IMR-90 (cell line): ENCODE data around the gene GBF1. TPM values are rescaled to one million over a fixed set of nuclear protein-coding genes. Genes with fewer than 3 reads are reported as not detected.
A peak's percentile ranks its signal among the peaks of the same experiment; 100 is the strongest.

Experiments used
- ATAC-seq: fragments of 200-7000 bp; cut with Tn5 transposase; 2 replicates; pipeline ENCODE4 v1.9.1; 2020; ENCODE audit warnings: low read depth, mild to moderate bottlenecking, moderate library complexity
- BruUV-seq: library from RNA; stranded (reverse); fragments of 400-500 nt; replicated peaks from 2 replicates; lab custom pipeline; 2021; lab: Mats Ljungman, UMichigan
- CTCF ChIA-PET: fragments of 300-600 bp; formaldehyde crosslinking; extraction: SDS; loops from one replicate; lab custom pipeline; 2021; ENCODE audit warnings: antibody characterized with exemption; lab: Yijun Ruan, JAX
- POLR2A ChIA-PET: fragments of 300-600 bp; sonication (Branson Sonifier 250); formaldehyde crosslinking; loops from one replicate; lab custom pipeline; 2022; ENCODE audit warnings: antibody characterized with exemption; ENCODE audit not compliant: unreplicated experiment; lab: Charles Lee
- DNase-seq: peaks from one replicate; pipeline ENCODE4 v3.0.0; 2013
- H2AFZ ChIP-seq: replicated peaks from 2 replicates; pipeline ENCODE3; 2013; ENCODE audit warnings: low read length, mild to moderate bottlenecking; ENCODE audit not compliant: poor library complexity
- H2AK5ac ChIP-seq: 2 replicates; pipeline ENCODE4 v1.6.1; 2013; ENCODE audit warnings: low read depth, low read length, inconsistent platforms
- H2AK9ac ChIP-seq: replicated peaks from 2 replicates; pipeline ENCODE3; 2013; ENCODE audit warnings: mild to moderate bottlenecking, low read depth, low read length, moderate library complexity; ENCODE audit not compliant: poor library complexity
- H2BK120ac ChIP-seq: 2 replicates; pipeline ENCODE4 v1.6.1; 2013; ENCODE audit warnings: low read depth, low read length, inconsistent platforms
- H2BK15ac ChIP-seq: 3 replicates; pipeline ENCODE4 v1.6.1; 2013; ENCODE audit warnings: low read depth, low read length, inconsistent platforms
- H2BK20ac ChIP-seq: 2 replicates; pipeline ENCODE4 v1.6.1; 2013; ENCODE audit warnings: low read depth, mild to moderate bottlenecking, inconsistent platforms, low read length, moderate library complexity
- H2BK5ac ChIP-seq: 2 replicates; pipeline ENCODE4 v1.6.1; 2013; ENCODE audit warnings: mild to moderate bottlenecking, low read depth, low read length, inconsistent platforms; ENCODE audit not compliant: poor library complexity, severe bottlenecking
- H3K14ac ChIP-seq: replicated peaks from 2 replicates; pipeline ENCODE4 v1.6.1; 2013; ENCODE audit warnings: low read depth, low read length, inconsistent platforms
- H3K18ac ChIP-seq: 2 replicates; pipeline ENCODE4 v1.6.1; 2013; ENCODE audit warnings: low read depth, low read length, control low read depth
- H3K23ac ChIP-seq: 2 replicates; pipeline ENCODE4 v1.6.1; 2013; ENCODE audit warnings: low read depth, low read length, inconsistent platforms
- H3K27ac ChIP-seq: 2 replicates; pipeline ENCODE4 v1.5.1; 2013; ENCODE audit warnings: mild to moderate bottlenecking, control low read depth, low read length; ENCODE audit not compliant: insufficient read depth
- H3K27me3 ChIP-seq: 2 replicates; pipeline ENCODE4 v1.6.1; 2013; ENCODE audit warnings: low read length; ENCODE audit not compliant: control insufficient read depth, insufficient read depth
- H3K36me3 ChIP-seq: 2 replicates; pipeline ENCODE4 v1.6.1; 2013; ENCODE audit warnings: low read length, mixed read lengths; ENCODE audit not compliant: control insufficient read depth, insufficient read depth
- H3K4ac ChIP-seq: 2 replicates; pipeline ENCODE4 v1.6.1; 2013; ENCODE audit warnings: low read depth, low read length, inconsistent platforms
- H3K4me1 ChIP-seq: 2 replicates; pipeline ENCODE4 v1.6.1; 2013; ENCODE audit warnings: low read length, mixed read lengths; ENCODE audit not compliant: control insufficient read depth, insufficient read depth
- H3K4me2 ChIP-seq: 2 replicates; pipeline ENCODE4 v1.6.1; 2013; ENCODE audit warnings: low read depth, mild to moderate bottlenecking, control low read depth, low read length, moderate library complexity
- H3K4me3 ChIP-seq: 2 replicates; pipeline ENCODE4 v1.5.1; 2013; ENCODE audit warnings: low read depth, mild to moderate bottlenecking, control low read depth, low read length, moderate library complexity; ENCODE audit not compliant: insufficient read depth
- H3K56ac ChIP-seq: 2 replicates; pipeline ENCODE4 v1.6.1; 2013; ENCODE audit warnings: low read length, inconsistent platforms; ENCODE audit not compliant: insufficient read depth; ENCODE audit errors: extremely low read depth
- H3K79me1 ChIP-seq, 2 experiments: 2 replicates each; pipeline ENCODE4 v1.6.1; 2013; ENCODE audit warnings: low read length in 2 of 2, inconsistent platforms in 1 of 2, low read depth in 1 of 2
- H3K9ac ChIP-seq: 2 replicates; pipeline ENCODE4 v1.6.1; 2013; ENCODE audit warnings: low read depth, low read length, control low read depth
- H3K9me1 ChIP-seq: 2 replicates; pipeline ENCODE4 v1.6.1; 2013; ENCODE audit warnings: low read length, inconsistent platforms; ENCODE audit not compliant: insufficient read depth
- H3K9me3 ChIP-seq: 2 replicates; pipeline ENCODE4 v1.6.1; 2013; ENCODE audit warnings: low read length; ENCODE audit not compliant: control insufficient read depth, insufficient read depth
- H4K20me1 ChIP-seq: 2 replicates; pipeline ENCODE4 v1.6.1; 2013; ENCODE audit warnings: low read length, inconsistent platforms; ENCODE audit not compliant: insufficient read depth
- H4K5ac ChIP-seq: 2 replicates; pipeline ENCODE4 v1.6.1; 2013; ENCODE audit warnings: mild to moderate bottlenecking, low read depth, low read length, control low read depth
- H4K8ac ChIP-seq, 2 experiments: 2 replicates each; pipeline ENCODE4 v1.6.1; 2013; ENCODE audit warnings: low read depth in 2 of 2, low read length in 2 of 2, control low read depth in 1 of 2, inconsistent platforms in 1 of 2
- H4K91ac ChIP-seq: 2 replicates; pipeline ENCODE4 v1.6.1; 2013; ENCODE audit warnings: low read depth, low read length, inconsistent platforms; ENCODE audit not compliant: insufficient read depth
- BHLHE40 ChIP-seq: fragments of 150-350 bp; IDR thresholded peaks from 2 replicates; pipeline ENCODE4 v1.6.1; 2016; ENCODE audit warnings: mild to moderate bottlenecking, low read depth, low read length
- CHD1 ChIP-seq: IDR thresholded peaks from 2 replicates; pipeline ENCODE4 v1.6.1; 2012; ENCODE audit warnings: low read depth, low read length, improper control_type of control experiment
- CTCF ChIP-seq: conservative IDR thresholded peaks from 2 replicates; pipeline ENCODE4 v1.5.1; 2012; ENCODE audit warnings: mild to moderate bottlenecking, low read depth, low read length, improper control_type of control experiment
- FOS ChIP-seq: fragments of 150-350 bp; IDR thresholded peaks from 2 replicates; pipeline ENCODE4 v1.6.1; 2016; ENCODE audit warnings: low read depth, low read length
- MXI1 ChIP-seq: IDR thresholded peaks from 2 replicates; pipeline ENCODE4 v1.6.1; 2012; ENCODE audit warnings: low read depth, mild to moderate bottlenecking, low read length, moderate library complexity, borderline replicate concordance
- NFE2L2 ChIP-seq: fragments of 150-350 bp; IDR thresholded peaks from 2 replicates; pipeline ENCODE4 v1.6.1; 2016; ENCODE audit warnings: low read depth, mild to moderate bottlenecking, low read length
- RAD21 ChIP-seq: IDR thresholded peaks from 2 replicates; pipeline ENCODE4 v1.6.1; 2012; ENCODE audit warnings: low read length, improper control_type of control experiment
- SMC3 ChIP-seq: fragments of 150-350 bp; IDR thresholded peaks from 2 replicates; pipeline ENCODE4 v1.6.1; 2016; ENCODE audit warnings: low read depth, mild to moderate bottlenecking, antibody characterized with exemption, low read length, moderate library complexity
- USF2 ChIP-seq: fragments of 150-350 bp; IDR thresholded peaks from 2 replicates; pipeline ENCODE4 v1.6.1; 2017; ENCODE audit warnings: mild to moderate bottlenecking, antibody characterized with exemption, low read length, low read depth
- WGBS, 2 experiments: methylation state at CpG; one replicate each; pipeline versions ENCODE4 v1.1.5 to v1.1.7; 2013; ENCODE audit warnings: missing lambda C conversion rate in 2 of 2; ENCODE audit not compliant: insufficient read length in 1 of 2; ENCODE audit errors: extremely low coverage in 2 of 2; 5-methylcytosine and 5-hydroxymethylcytosine counted together
- dilution Hi-C: fragments of 300-500 bp; cut with HindIII; formaldehyde crosslinking; loops from one replicate; pipeline ENCODE4 v1.14.3; 2018; ENCODE audit warnings: low sequenced_read_pairs; ENCODE audit not compliant: unreplicated experiment
- in situ Hi-C: fragments of 300-500 bp; cut with MboI; formaldehyde crosslinking; loops from 3 replicates; pipeline ENCODE4 v1.14.3; 2019; ENCODE audit warnings: low sequenced_read_pairs, inconsistent platforms, mixed read lengths
- intact Hi-C: fragments of 100-400 bp; cut with micrococcal nuclease; formaldehyde crosslinking; loops from 2 replicates; pipeline ENCODE4 v1.10.0; 2022
- polyA plus RNA-seq, 3 experiments: library from polyadenylated mRNA; depleted of rRNA; stranded (reverse); fragments of >200 nt; gene quantifications; 2 replicates each; pipeline ENCODE4 v1.2.3, GENCODE V29; 2012; ENCODE audit warnings: low replicate concordance in 1 of 3
- total RNA-seq: library from RNA; depleted of rRNA; stranded (reverse); fragments of >200 nt; gene quantifications from 2 replicates; pipeline ENCODE4 v1.2.3, GENCODE V29; 2012

The GBF1 gene
- total and polyA plus RNA-seq, 2 of the 4 experiments (the other 2 are of a cell fraction), result 38.7 to 40.1 TPM

- no peak for TF ChIP-seq RAD21
- TF ChIP-seq BHLHE40, result no peak
Observed at GRCh38 chr10:102398172-102399020, 153.1 kb downstream of the GBF1 start (continued).

- no peak overlapping the region for H3K56ac ChIP-seq
- 2% methylated on average over 54 of the region's 72 CpGs; no CpG with 5 or more reads in 1 of the 2 experiments for WGBS, 2 experiments
- H3K4ac ChIP-seq, result peak overlapping the region; percentile 89
- H3K4me3 ChIP-seq, result peak overlapping the region; percentile 39
- dilution Hi-C loops (no loop called here), intact Hi-C loops (loop anchor here (1.0 to 10.0 kb wide), 4 partner anchors 169 to 245 kb away; partner anchors contain the start of gene TRIM8), in situ Hi-C loops (no loop called here)
- peak overlapping the region; percentile 77 for H4K5ac ChIP-seq
- H2AK9ac ChIP-seq, result peak overlapping the region; percentile 90
- H4K20me1 ChIP-seq, result peaks cover 9% of the 10 kb centered on the region
- no peaks in the 10 kb centered on the region for H3K9me3 ChIP-seq
- H3K4me1 ChIP-seq, result peaks cover 17% of the 10 kb centered on the region
- H3K9ac ChIP-seq, result peak overlapping the region; percentile 77
- H3K18ac ChIP-seq, result peak overlapping the region; percentile 34
- peak overlapping the region; percentile 70; the same call in 1 of the 2 replicates for H4K91ac ChIP-seq
- CTCF ChIA-PET, result interaction anchor here (0.6 to 1.8 kb wide), 11 partner anchors 11 to 315 kb away, joined by 3 to 9 read pairs (median 3); partner anchors contain the start of genes ARL3 and SFXN2
- H3K79me1 ChIP-seq, result peaks cover 26 to 38% of the 10 kb centered on the region in 2 experiments
- peak overlapping the region; percentile 79 for H3K14ac ChIP-seq
- H3K27ac ChIP-seq, result peak overlapping the region; percentile 46
- peak overlapping the region; percentile 52 for H2BK5ac ChIP-seq
- peak overlapping the region; percentile 83 for H2AK5ac ChIP-seq
- POLR2A ChIA-PET, result no interaction called here
- peak overlapping the region; percentile 79 for H3K4me2 ChIP-seq
- peak overlapping the region; percentile 83 to 84; a peak in 3 of 4 replicates for H4K8ac ChIP-seq
- peak overlapping the region; percentile 41; the same call in 1 of the 2 replicates for H2BK120ac ChIP-seq
- no peaks in the 10 kb centered on the region for H3K27me3 ChIP-seq
- peaks cover 10% of the 10 kb centered on the region for H3K9me1 ChIP-seq
- no peak overlapping the region for H2BK20ac ChIP-seq
- H3K36me3 ChIP-seq, result peaks cover 26% of the 10 kb centered on the region
- DNase-seq, result peak; percentile 82
- H3K23ac ChIP-seq, result peak overlapping the region; percentile 57; the same call in 1 of the 2 replicates
- BruUV-seq, result no TSS peak
- H2AFZ ChIP-seq, result peak overlapping the region; percentile 87
- ATAC-seq, result peak; percentile 76
- no peak overlapping the region for H2BK15ac ChIP-seq
- no peak for TF ChIP-seq CHD1
- peak; percentile 76 for TF ChIP-seq SMC3
- TF ChIP-seq RAD21, result peak; percentile 68
- peak; percentile 67; the same call in 1 of the 2 replicates for TF ChIP-seq MXI1
- TF ChIP-seq FOS, result no peak
- no peak for TF ChIP-seq USF2
- peak; percentile 95 for TF ChIP-seq CTCF
- TF ChIP-seq NFE2L2, result no peak
Observed at GRCh38 chr10:102399217-102400021, 154.1 kb downstream of the GBF1 start.
